Hepatocyte (in vitro differentiated cells): ENCODE measurements around the gene RPL18. TPM values are rescaled to one million over a fixed set of nuclear protein-coding genes. Genes with fewer than 3 reads are reported as not detected.
A peak's percentile ranks its signal among the peaks of the same experiment; 100 is the strongest.

ENCODE experiments used
- DNase-seq: peaks from one replicate; pipeline ENCODE4 v3.0.0-alpha.2; 2016; ENCODE audit warnings: low spot score
- H2AFZ ChIP-seq: fragments of 200-600 bp; sonication (generic); 2 replicates; pipeline ENCODE4 v1.6.0; 2016; ENCODE audit warnings: antibody characterized with exemption, mild to moderate bottlenecking
- H3K27ac ChIP-seq: fragments of 200-600 bp; sonication (generic); 2 replicates; pipeline ENCODE4 v1.5.1; 2016; ENCODE audit warnings: mild to moderate bottlenecking
- H3K27me3 ChIP-seq: fragments of 200-600 bp; sonication (generic); 2 replicates; pipeline ENCODE4 v1.6.1; 2016
- H3K36me3 ChIP-seq: fragments of 200-600 bp; sonication (generic); replicated peaks from 2 replicates; pipeline ENCODE4 v1.5.1; 2016; ENCODE audit warnings: low read depth; ENCODE audit not compliant: insufficient read depth
- H3K4me1 ChIP-seq: fragments of 200-600 bp; sonication (generic); 2 replicates; pipeline ENCODE4 v1.5.1; 2016; ENCODE audit warnings: mild to moderate bottlenecking, moderate library complexity; ENCODE audit not compliant: insufficient read depth
- H3K4me2 ChIP-seq: fragments of 200-600 bp; sonication (generic); 2 replicates; pipeline ENCODE4 v1.6.0; 2016
- H3K4me3 ChIP-seq: fragments of 200-600 bp; sonication (generic); 2 replicates; pipeline ENCODE4 v1.5.1; 2016; ENCODE audit warnings: mild to moderate bottlenecking
- H3K79me2 ChIP-seq: fragments of 200-600 bp; sonication (generic); 2 replicates; pipeline ENCODE4 v1.6.0; 2017; ENCODE audit warnings: mild to moderate bottlenecking
- H3K9me2 ChIP-seq: fragments of 200-600 bp; sonication (generic); replicated peaks from 2 replicates; pipeline ENCODE4 v1.6.0; 2017; ENCODE audit warnings: mild to moderate bottlenecking; ENCODE audit not compliant: insufficient read depth
- H3K9me3 ChIP-seq: fragments of 200-600 bp; sonication (generic); 2 replicates; pipeline ENCODE4 v1.5.1; 2016; ENCODE audit warnings: low read depth, mild to moderate bottlenecking
- H4K20me1 ChIP-seq: fragments of 200-600 bp; sonication (generic); 2 replicates; pipeline ENCODE4 v1.6.0; 2016; ENCODE audit warnings: mild to moderate bottlenecking; ENCODE audit not compliant: insufficient read depth, poor library complexity, severe bottlenecking
- CTCF ChIP-seq: fragments of 200-600 bp; sonication (generic); IDR thresholded peaks from 2 replicates; pipeline ENCODE4 v1.5.1; 2016; ENCODE audit warnings: antibody characterized with exemption, mild to moderate bottlenecking; ENCODE audit not compliant: poor library complexity
- EZH2 ChIP-seq: fragments of 200-600 bp; sonication (generic); IDR thresholded peaks from 2 replicates; pipeline ENCODE4 v1.6.1; 2016; ENCODE audit warnings: antibody characterized with exemption, mild to moderate bottlenecking, borderline replicate concordance
- EZH2phosphoT487 ChIP-seq: fragments of 200-600 bp; sonication (generic); IDR thresholded peaks from one replicate; pipeline ENCODE4 v1.6.1; 2018; ENCODE audit warnings: antibody characterized with exemption, mild to moderate bottlenecking, low read depth, moderate library complexity; ENCODE audit not compliant: unreplicated experiment, severe bottlenecking
- WGBS: methylation state at CpG from one replicate; pipeline ENCODE4 v1.1.6; 2016; ENCODE audit warnings: low lambda C conversion rate; ENCODE audit errors: missing lambda C conversion rate; 5-methylcytosine and 5-hydroxymethylcytosine counted together
- polyA plus RNA-seq: library from polyadenylated mRNA; unstranded; fragments of >200 nt; fragmentation: Nextera tagmentation; extraction: Ambion mirVana; gene quantifications from 2 replicates; pipeline ENCODE4 v1.2.1, GENCODE V29; 2016
- total RNA-seq: library from RNA; depleted of rRNA; stranded (reverse); fragments of >200 nt; gene quantifications from 2 replicates; pipeline ENCODE4 v1.2.3, GENCODE V29; 2014

Gene RPL18
- total and polyA plus RNA-seq, 2 experiments from 2014 or later: 623 to 1,372 TPM

- H2AFZ ChIP-seq: no peak overlapping the region
- H3K4me3 ChIP-seq: no peak overlapping the region
- no peaks in the 10 kb centered on the region for H3K9me3 ChIP-seq
- H3K27ac ChIP-seq: no peak overlapping the region
- H4K20me1 ChIP-seq: no peaks in the 10 kb centered on the region
- H3K36me3 ChIP-seq: no peaks in the 10 kb centered on the region
- no peak for TF ChIP-seq CTCF
- no peak for TF ChIP-seq EZH2
- no peak for TF ChIP-seq EZH2phosphoT487
- H3K79me2 ChIP-seq: no peaks in the 10 kb centered on the region
- no peaks in the 10 kb centered on the region for H3K4me1 ChIP-seq
- no peaks in the 10 kb centered on the region for H3K9me2 ChIP-seq
- WGBS: 88% methylated on average over 6 of the region's 6 CpGs
- H3K4me2 ChIP-seq: no peak overlapping the region
- no peaks in the 10 kb centered on the region for H3K27me3 ChIP-seq
- no peak for DNase-seq
Observed at GRCh38 chr19:48595833-48596232, 23.1 kb downstream of the RPL18 start.

GRCh38 chr19:48595171-48595570 lies 23.8 kb downstream of the RPL18 start:
- Histone ChIP-seq H3K27ac (no peak overlapping the region), H3K4me1 (no peaks in the 10 kb centered on the region), H4K20me1 (no peaks in the 10 kb centered on the region), H3K79me2 (no peaks in the 10 kb centered on the region), H2AFZ (no peak overlapping the region), H3K4me2 (no peak overlapping the region), H3K9me3 (no peaks in the 10 kb centered on the region), H3K9me2 (no peaks in the 10 kb centered on the region), H3K36me3 (no peaks in the 10 kb centered on the region), H3K27me3 (no peaks in the 10 kb centered on the region), H3K4me3 (no peak overlapping the region)
- TF ChIP-seq CTCF (no peak), EZH2 (no peak), EZH2phosphoT487 (no peak)
- no peak for DNase-seq
- WGBS: 89% methylated on average over 9 of the region's 9 CpGs

GRCh38 chr19:48591021-48591420 lies 28.0 kb downstream of the RPL18 start:
- Histone ChIP-seq H3K9me2 (no peaks in the 10 kb centered on the region), H3K4me2 (no peak overlapping the region), H3K4me3 (no peak overlapping the region), H3K27ac (no peak overlapping the region), H3K9me3 (no peaks in the 10 kb centered on the region), H3K36me3 (no peaks in the 10 kb centered on the region), H3K27me3 (no peaks in the 10 kb centered on the region), H3K79me2 (no peaks in the 10 kb centered on the region), H3K4me1 (no peaks in the 10 kb centered on the region), H2AFZ (no peak overlapping the region), H4K20me1 (no peaks in the 10 kb centered on the region)
- WGBS: 82% methylated on average over 5 of the region's 5 CpGs
- DNase-seq: no peak
- TF ChIP-seq CTCF: no peak
- no peak for TF ChIP-seq EZH2
- TF ChIP-seq EZH2phosphoT487: no peak

GRCh38 chr19:48588670-48589401 lies 30.1 kb downstream of the RPL18 start:
- peak; percentile 96 for DNase-seq
- Histone ChIP-seq H3K36me3 (no peaks in the 10 kb centered on the region), H3K27ac (no peak overlapping the region), H3K79me2 (no peaks in the 10 kb centered on the region), H3K27me3 (no peaks in the 10 kb centered on the region), H2AFZ (peak overlapping the region; percentile 67), H3K4me2 (peak overlapping the region; percentile 80), H3K9me2 (no peaks in the 10 kb centered on the region), H3K4me3 (no peak overlapping the region), H3K9me3 (no peaks in the 10 kb centered on the region), H4K20me1 (no peaks in the 10 kb centered on the region), H3K4me1 (no peaks in the 10 kb centered on the region)
- TF ChIP-seq EZH2: no peak
- no peak for TF ChIP-seq EZH2phosphoT487
- peak; percentile 99 for TF ChIP-seq CTCF
- WGBS: 15% methylated on average over 14 of the region's 36 CpGs
